Measurements from ENCODE around the gene ELMO2. TPM values are rescaled to one million over a fixed set of nuclear protein-coding genes. Genes with fewer than 3 reads are reported as not detected.

Gene ELMO2
- total RNA-seq, 1 experiment from 2014 or later, result 34.2 TPM

DNA sequence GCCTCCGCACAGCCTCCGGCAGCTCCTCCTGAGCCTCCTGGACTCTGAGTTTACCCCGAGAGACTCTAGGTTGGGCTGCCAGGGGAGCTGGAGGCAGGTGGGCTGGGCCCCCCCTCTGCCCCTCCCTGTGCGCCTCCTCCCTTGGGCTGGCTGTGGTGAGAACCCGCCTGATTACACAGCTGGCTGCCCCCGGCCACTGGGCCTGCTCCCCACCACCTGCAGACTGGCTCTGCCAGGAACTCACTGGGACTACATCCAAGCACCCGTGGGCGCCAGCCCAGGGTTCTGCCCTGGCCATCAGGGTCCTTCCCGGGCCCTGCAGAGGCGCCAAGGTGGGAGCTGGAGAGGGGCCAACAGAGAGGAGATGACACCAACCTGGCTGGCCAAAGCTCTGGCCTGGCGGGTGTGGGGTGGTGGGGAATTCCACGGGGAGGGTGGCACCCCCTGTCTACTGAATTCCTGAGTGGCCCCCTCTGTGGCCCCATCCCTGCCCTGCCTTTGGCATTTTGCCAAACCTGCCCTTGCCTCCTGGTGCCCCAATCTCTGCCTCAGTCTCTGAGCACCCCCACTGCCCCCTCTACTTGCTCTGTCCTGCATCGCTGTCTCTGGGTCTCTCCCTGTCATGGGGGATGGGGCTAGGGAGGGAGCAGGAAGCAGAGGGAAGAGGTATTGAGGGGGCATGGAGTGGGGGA lies 76.2 kb downstream of the ELMO2 start:
- peaks cover 3% of the 10 kb centered on the region for H3K27me3 ChIP-seq (ENCODE audit: control insufficient read depth, insufficient read depth, low read length)
- H3K36me3 ChIP-seq (replicated peaks; ENCODE audit: control insufficient read depth, insufficient read depth, low read length), result no peaks in the 10 kb centered on the region
- H3K4me3 ChIP-seq (ENCODE audit: insufficient read depth, low read depth, low read length), result no peak overlapping the region
- DNase-seq, result no peak

DNA sequence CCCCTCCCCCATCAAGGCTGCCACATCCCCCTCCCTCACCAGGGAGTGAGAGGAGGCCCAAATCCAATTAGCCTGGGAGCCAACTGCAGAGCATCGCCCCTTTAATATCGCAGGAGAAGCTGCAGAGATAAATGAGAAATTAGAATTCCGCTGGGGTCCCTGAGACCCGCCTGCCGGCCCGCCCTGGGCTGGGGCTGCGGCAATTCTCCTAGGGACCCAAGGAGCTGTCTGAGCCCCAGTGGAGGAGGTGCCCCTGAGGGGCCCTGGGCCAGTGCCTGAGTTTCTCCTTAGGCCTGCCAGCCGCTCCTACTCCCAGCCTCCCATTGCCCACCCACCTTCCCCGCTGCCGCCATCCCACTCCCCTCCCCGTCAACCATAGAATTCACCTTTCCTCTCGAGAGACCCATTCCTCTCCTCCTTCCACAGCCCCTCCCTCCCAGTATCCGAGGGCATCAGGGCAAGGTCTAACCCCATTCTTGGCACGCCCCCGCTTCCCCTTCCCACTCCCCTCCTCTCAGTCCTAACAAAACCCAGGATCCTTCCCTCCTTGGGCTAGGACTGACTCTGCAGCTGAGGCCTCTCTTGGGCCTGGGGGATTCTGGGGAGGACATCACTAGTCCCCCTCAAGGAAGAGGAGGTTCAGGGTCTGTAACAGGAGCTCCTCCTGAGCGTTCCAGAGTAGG lies 78.1 kb downstream of the ELMO2 start:
- no peaks in the 10 kb centered on the region for H3K36me3 ChIP-seq (replicated peaks; ENCODE audit: control insufficient read depth, insufficient read depth, low read length)
- H3K4me3 ChIP-seq (ENCODE audit: insufficient read depth, low read depth, low read length), result no peak overlapping the region
- H3K27me3 ChIP-seq (ENCODE audit: control insufficient read depth, insufficient read depth, low read length), result no peaks in the 10 kb centered on the region
- DNase-seq, result peak; percentile 58

DNA sequence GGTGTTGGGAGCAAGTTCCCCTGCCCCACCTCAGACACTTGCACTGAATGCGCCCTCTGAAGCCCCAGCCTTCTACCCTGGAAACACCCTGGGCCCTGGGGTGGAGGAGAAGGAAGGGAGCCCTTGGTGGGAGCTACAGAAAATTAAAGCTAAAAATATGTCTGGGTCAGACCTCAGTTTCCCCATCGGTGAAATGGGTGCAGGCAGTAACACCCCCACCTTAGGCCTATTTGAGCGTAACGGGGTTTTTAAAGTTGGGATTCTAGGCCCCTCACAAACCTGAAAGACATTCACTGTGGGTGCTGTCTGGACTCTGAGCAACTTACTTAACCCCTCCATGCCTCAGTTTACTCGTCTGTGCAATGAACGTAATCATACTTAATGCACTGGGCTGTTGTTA lies 78.9 kb downstream of the ELMO2 start:
- Histone ChIP-seq H3K27me3 (ENCODE audit: control insufficient read depth, insufficient read depth, low read length) (no peaks in the 10 kb centered on the region), H3K4me3 (ENCODE audit: insufficient read depth, low read depth, low read length) (no peak overlapping the region), H3K36me3 (replicated peaks; ENCODE audit: control insufficient read depth, insufficient read depth, low read length) (no peaks in the 10 kb centered on the region)
- no peak for DNase-seq

DNA sequence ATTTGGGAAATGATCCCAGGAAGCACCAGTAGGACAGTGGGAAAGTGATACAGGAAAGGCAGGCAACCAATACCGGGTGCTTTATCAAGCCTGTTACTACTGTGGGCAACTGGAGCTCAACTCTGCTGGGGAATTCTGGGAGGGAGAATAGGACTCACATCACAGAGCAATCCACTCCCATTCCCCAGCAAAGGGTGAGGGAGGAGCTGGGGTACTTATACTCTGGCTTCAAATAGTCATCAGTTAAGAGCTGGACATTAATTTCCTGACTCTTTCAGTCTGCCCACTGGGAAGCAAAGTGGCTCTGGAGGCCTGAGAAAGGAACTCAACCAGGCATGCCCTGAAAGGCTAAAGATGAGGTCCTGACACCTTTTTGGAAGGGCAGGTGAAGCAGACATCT lies 80.6 kb downstream of the ELMO2 start:
- Histone ChIP-seq H3K27me3 (ENCODE audit: control insufficient read depth, insufficient read depth, low read length) (no peaks in the 10 kb centered on the region), H3K36me3 (replicated peaks; ENCODE audit: control insufficient read depth, insufficient read depth, low read length) (no peaks in the 10 kb centered on the region), H3K4me3 (ENCODE audit: insufficient read depth, low read depth, low read length) (no peak overlapping the region)
- no peak for DNase-seq

DNA sequence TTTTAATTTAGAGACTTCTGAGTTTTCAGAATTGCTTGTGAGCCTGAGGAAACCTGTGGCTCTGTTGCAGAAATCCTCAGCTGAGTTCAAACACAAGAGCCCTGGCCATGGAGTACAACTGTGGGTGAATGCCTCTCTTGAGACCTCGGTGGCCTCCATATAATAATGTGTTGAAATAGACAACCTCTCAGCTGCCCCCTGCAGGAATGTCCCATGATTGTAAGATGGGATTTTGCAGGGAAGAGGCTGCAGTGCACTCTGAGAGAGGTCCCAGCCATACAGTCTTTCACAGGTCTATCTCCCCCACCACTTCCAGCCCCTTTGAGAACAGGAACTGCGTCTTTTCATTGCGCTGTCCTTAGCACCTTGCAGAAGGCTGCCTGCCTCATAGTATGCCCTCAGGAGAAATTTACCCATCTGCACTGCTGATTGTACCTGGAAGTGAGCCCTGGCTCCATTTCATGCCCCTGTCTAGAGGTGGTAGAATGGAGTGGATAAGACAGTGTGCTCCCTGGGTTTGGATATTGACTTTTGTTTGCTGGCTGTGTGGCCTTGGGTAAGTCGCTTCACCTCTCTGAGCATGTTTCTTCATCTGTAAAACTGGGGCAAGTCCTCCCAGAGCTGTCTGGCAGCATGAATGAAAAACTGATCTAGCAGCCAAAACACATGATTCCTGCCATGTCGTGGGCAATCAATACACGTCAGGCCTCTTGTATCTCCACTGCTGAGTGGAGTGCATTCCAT lies 81.3 kb downstream of the ELMO2 start:
- peak; percentile 82 for DNase-seq
- Histone ChIP-seq H3K4me3 (ENCODE audit: insufficient read depth, low read depth, low read length) (no peak overlapping the region), H3K36me3 (replicated peaks; ENCODE audit: control insufficient read depth, insufficient read depth, low read length) (no peaks in the 10 kb centered on the region), H3K27me3 (ENCODE audit: control insufficient read depth, insufficient read depth, low read length) (no peaks in the 10 kb centered on the region)

DNA sequence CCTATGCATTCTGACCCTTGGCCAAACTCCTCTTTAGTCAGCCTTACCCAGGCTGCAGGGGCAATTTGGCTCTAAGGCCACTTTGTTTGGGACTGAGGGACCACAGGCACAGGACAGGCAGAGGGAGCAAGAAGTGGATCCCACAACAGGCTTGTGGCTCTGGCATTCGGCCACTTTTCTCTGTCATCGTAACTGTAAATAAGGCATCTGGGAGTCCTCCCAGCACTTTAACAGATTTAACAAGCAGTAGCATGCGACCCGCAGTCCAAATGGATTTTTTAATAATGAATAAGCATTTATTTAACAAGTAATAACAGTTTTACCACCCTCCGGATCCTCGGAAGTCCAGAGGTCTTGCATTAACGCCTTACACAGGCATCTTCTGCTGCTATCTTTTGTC lies 82.0 kb downstream of the ELMO2 start:
- DNase-seq, result no peak
- no peak overlapping the region for H3K4me3 ChIP-seq (ENCODE audit: insufficient read depth, low read depth, low read length)
- no peaks in the 10 kb centered on the region for H3K27me3 ChIP-seq (ENCODE audit: control insufficient read depth, insufficient read depth, low read length)
- no peaks in the 10 kb centered on the region for H3K36me3 ChIP-seq (replicated peaks; ENCODE audit: control insufficient read depth, insufficient read depth, low read length)

DNA sequence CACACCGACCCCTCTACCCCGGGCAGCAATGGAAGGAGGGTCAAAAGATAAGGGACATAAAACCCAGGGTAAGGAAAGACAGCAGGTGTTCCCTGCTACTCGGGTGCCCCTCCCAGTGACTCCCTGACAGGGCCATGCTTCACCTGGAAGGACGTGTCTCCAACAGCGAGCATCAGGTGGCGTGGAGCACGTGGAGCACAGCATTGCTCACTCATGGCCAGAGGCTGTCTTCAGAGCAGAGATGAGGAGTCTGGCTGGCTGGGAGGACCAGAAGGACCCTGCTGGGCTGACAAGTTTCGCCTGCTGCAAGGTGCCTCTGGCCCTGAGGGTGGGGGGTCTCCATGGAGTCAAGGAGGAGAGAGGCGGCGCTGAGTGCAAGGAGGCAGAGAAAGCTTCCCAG lies 82.9 kb downstream of the ELMO2 start:
- DNase-seq, result no peak
- H3K36me3 ChIP-seq (replicated peaks; ENCODE audit: control insufficient read depth, insufficient read depth, low read length), result no peaks in the 10 kb centered on the region
- no peaks in the 10 kb centered on the region for H3K27me3 ChIP-seq (ENCODE audit: control insufficient read depth, insufficient read depth, low read length)
- no peak overlapping the region for H3K4me3 ChIP-seq (ENCODE audit: insufficient read depth, low read depth, low read length)

DNA sequence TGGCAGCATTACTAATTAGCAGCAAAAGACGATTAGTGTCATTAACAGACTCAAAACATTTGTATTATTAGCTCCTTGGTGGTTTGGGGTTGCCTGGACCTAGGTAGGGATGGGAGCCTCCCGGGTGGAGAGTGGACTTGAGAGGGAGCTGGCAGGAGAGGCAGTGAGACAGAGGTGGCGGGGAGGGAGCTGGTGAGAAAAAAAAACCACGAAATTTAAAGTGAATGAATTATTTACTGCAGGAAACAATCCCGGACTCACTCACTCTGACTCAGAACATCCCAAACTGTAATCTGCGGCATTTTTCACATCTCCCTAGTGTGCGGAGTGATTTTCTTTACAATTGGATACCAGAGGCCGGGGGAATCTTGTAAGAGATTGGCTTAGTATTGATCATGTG lies 83.8 kb downstream of the ELMO2 start:
- H3K4me3 ChIP-seq (ENCODE audit: insufficient read depth, low read depth, low read length), result no peak overlapping the region

DNA sequence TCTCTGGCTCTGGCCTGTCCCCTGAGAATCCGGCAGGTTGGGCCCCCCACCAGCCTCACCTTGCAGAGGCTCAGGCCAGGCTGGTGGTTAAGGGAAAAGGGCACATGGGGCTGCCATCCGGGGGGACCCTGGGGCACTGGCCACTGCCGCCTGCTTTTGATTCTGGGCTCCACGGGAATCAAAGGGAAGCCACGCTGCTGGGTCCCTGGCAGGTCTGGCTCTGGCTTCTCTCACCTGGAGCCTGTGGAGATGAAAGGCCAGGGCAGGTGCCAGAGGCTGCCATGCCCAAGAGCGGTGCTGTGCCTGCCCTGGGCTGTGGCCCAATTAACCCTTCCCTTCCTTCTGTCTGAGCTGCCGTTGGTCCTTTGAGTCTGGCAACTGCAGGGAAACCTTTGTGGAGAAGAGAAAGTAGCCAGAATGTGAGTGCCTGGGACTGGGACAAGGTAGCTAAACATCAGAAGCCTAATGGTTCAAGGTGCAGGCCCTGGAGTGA lies 88.7 kb downstream of the ELMO2 start:
- peaks cover 24% of the 10 kb centered on the region for H3K27me3 ChIP-seq (ENCODE audit: control insufficient read depth, insufficient read depth, low read length)
- no peak for DNase-seq
- no peak overlapping the region for H3K4me3 ChIP-seq (ENCODE audit: insufficient read depth, low read depth, low read length)
- H3K36me3 ChIP-seq (replicated peaks; ENCODE audit: control insufficient read depth, insufficient read depth, low read length), result no peaks in the 10 kb centered on the region

More for the DNA sequence above, 83.8 kb downstream of the ELMO2 start:
- Histone ChIP-seq H3K27me3 (ENCODE audit: control insufficient read depth, insufficient read depth, low read length) (no peaks in the 10 kb centered on the region; the same call in 1 of the 2 replicates), H3K36me3 (replicated peaks; ENCODE audit: control insufficient read depth, insufficient read depth, low read length) (no peaks in the 10 kb centered on the region)
- no peak for DNase-seq

DNA sequence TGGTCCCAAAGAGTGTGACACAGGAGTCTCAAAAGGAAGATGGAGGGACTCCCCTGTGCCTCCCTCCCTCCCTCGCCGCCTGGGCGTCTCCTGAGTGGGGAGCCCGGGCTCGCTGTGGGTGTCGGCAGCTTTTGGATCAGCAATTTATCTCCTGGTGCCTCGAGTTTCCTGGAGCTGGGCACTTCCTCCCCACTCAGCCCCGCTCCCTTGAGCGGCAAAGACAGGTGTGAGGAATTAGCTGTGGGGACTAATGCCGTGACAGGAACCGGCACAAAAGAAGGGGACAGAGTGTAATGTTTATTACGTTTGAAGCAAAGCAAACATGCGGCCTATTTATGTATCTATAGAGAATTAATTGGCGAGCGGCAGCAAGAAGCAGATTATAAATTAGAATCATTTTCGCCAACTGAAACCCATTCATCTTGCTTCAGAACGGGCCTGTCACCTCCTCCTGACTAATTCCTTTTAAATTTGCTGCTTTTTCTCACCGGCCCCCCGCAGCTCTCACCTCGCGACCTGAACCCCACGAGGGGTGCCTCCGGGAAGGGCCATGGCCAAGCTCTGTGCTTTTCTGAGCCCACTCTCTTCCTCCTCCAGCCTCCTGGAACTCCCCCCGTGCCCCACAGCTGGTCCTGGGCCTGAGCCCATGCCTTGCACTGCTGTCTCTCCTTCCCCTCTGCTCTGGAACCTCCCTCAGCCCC lies 89.3 kb downstream of the ELMO2 start:
- DNase-seq, result peak; percentile 47
- H3K27me3 ChIP-seq (ENCODE audit: control insufficient read depth, insufficient read depth, low read length), result peaks cover 30% of the 10 kb centered on the region

More for the DNA sequence above, 89.3 kb downstream of the ELMO2 start:
- Histone ChIP-seq H3K36me3 (replicated peaks; ENCODE audit: control insufficient read depth, insufficient read depth, low read length) (no peaks in the 10 kb centered on the region), H3K4me3 (ENCODE audit: insufficient read depth, low read depth, low read length) (no peak overlapping the region)

Other genes starting within 250 kb of the ELMO2 start
- gene CDH22, start 98.1 kb downstream of the ELMO2 start, total RNA-seq (2014; rRNA removed; shearing (Covaris generic)), result 0.03 TPM in 1 of 2 replicates, not detected in the other
- gene ZNF334, start 106.9 kb upstream of the ELMO2 start, total RNA-seq (2014; rRNA removed; shearing (Covaris generic)), result 3.9 and 9.1 TPM in 2 replicates
- gene OCSTAMP, start 144.0 kb upstream of the ELMO2 start, total RNA-seq (2014; rRNA removed; shearing (Covaris generic)), result not detected in 2 replicates
- 6.9 and 11.8 TPM in 2 replicates for gene SLC13A3, start 244.8 kb upstream of the ELMO2 start, total RNA-seq (2014; rRNA removed; shearing (Covaris generic))